HepG2 (cell line): ENCODE measurements around the gene KREMEN1. TPM values are rescaled to one million over a fixed set of nuclear protein-coding genes. Genes with fewer than 3 reads are reported as not detected.
A peak's percentile ranks its signal among the peaks of the same experiment; 100 is the strongest.

Experiments
- ATAC-seq: fragments of 200-7000 bp; cut with Tn5 transposase; 3 replicates; pipeline ENCODE4 v1.9.1; 2020; ENCODE audit warnings: mild to moderate bottlenecking, moderate library complexity
- BruUV-seq: library from RNA; stranded (reverse); fragments of 400-500 nt; replicated peaks from 2 replicates; lab custom pipeline; 2021; lab: Mats Ljungman, UMichigan
- CTCF ChIA-PET: fragments of 300-600 bp; formaldehyde crosslinking; extraction: SDS; loops from one replicate; lab custom pipeline; 2021; ENCODE audit warnings: low total read pairs, inconsistent platforms, low intra/inter-chr PET ratio; lab: Yijun Ruan, JAX
- POLR2A ChIA-PET: fragments of 350-600 bp; sonication (Branson Sonifier 250); formaldehyde crosslinking; loops from one replicate; lab custom pipeline; 2020; ENCODE audit warnings: antibody characterized with exemption, inconsistent platforms; lab: Yijun Ruan, JAX
- DNase-seq: peaks from one replicate; pipeline ENCODE4 v3.0.0-alpha.2; 2015; ENCODE audit warnings: low spot score
- FAIRE-seq: peaks from 3 replicates; lab custom pipeline; 2011; peaks lifted over from hg19 to GRCh38; lab: Jason Lieb, UNC
- H2AFZ ChIP-seq: one replicate; pipeline ENCODE4 v1.6.1; 2011; ENCODE audit warnings: low read length, inconsistent platforms
- H3K27ac ChIP-seq: fragments of 300-600 bp; 3 replicates; pipeline ENCODE4 v1.8.0; 2011; ENCODE audit warnings: mixed run types, mild to moderate bottlenecking, mixed read lengths, low read length, inconsistent platforms; ENCODE audit not compliant: insufficient read depth; ENCODE audit errors: extremely low read length
- H3K27me3 ChIP-seq, 2 experiments: fragments of 200-600 bp in 1 of 2; 2 replicates in 1 of 2; 3 replicates in 1 of 2; pipeline versions ENCODE4 v1.6.0 to v1.8.0; 2011; ENCODE audit warnings: low read length in 2 of 2, mild to moderate bottlenecking in 2 of 2, moderate library complexity in 2 of 2, inconsistent platforms in 1 of 2; ENCODE audit not compliant: insufficient read depth in 2 of 2, control insufficient read depth in 1 of 2
- H3K36me3 ChIP-seq, 2 experiments: fragments of 200-600 bp in 1 of 2; replicated peaks in 1 of 2; 2 replicates in 1 of 2; 3 replicates in 1 of 2; pipeline versions ENCODE4 v1.5.1 to v1.8.0; 2011; ENCODE audit warnings: low read length in 2 of 2, inconsistent platforms in 1 of 2; ENCODE audit not compliant: insufficient read depth in 2 of 2, control insufficient read depth in 1 of 2
- H3K4me1 ChIP-seq: 2 replicates; pipeline ENCODE4 v1.5.1; 2012; ENCODE audit warnings: low read length, inconsistent platforms; ENCODE audit not compliant: insufficient read depth
- H3K4me2 ChIP-seq: 2 replicates; pipeline ENCODE4 v1.6.0; 2011; ENCODE audit warnings: low read depth, low read length, inconsistent platforms
- H3K4me3 ChIP-seq, 3 experiments: fragments of 200-600 bp in 1 of 3; sonication (generic), shearing (Covaris generic) in 1 of 3; replicated peaks in 1 of 3; 2 replicates each; pipeline ENCODE4 v1.5.1; 2011 to 2016; ENCODE audit warnings: low read length in 3 of 3, inconsistent platforms in 2 of 3, low read depth in 2 of 3, mild to moderate bottlenecking in 2 of 3, control low read depth in 1 of 3, mixed read lengths in 1 of 3; ENCODE audit not compliant: insufficient read depth in 1 of 3
- H3K79me2 ChIP-seq: one replicate; pipeline ENCODE4 v1.6.1; 2011; ENCODE audit warnings: low read length, inconsistent platforms; ENCODE audit not compliant: insufficient read depth
- H3K9ac ChIP-seq: 2 replicates; pipeline ENCODE4 v1.6.0; 2011; ENCODE audit warnings: mild to moderate bottlenecking, low read depth, low read length, inconsistent platforms; ENCODE audit not compliant: insufficient read depth
- H3K9me3 ChIP-seq: 2 replicates; pipeline ENCODE4 v1.5.1; 2012; ENCODE audit warnings: mild to moderate bottlenecking, low read length
- H4K20me1 ChIP-seq: 2 replicates; pipeline ENCODE4 v1.6.0; 2011; ENCODE audit warnings: inconsistent platforms, mild to moderate bottlenecking, low read length, moderate library complexity; ENCODE audit not compliant: insufficient read depth
- CEBPB ChIP-seq: IDR thresholded peaks from 2 replicates; pipeline ENCODE4 v1.6.1; 2011; ENCODE audit warnings: low read depth, low read length, improper control_type of control experiment, borderline replicate concordance
- CENPX ChIP-seq: sonication (generic); formaldehyde crosslinking; IDR thresholded peaks from 2 replicates; pipeline ENCODE4 v1.9.0; 2021; ENCODE audit warnings: mild to moderate bottlenecking, missing genetic modification reagents, moderate library complexity
- FOXM1 ChIP-seq: sonication (generic); formaldehyde crosslinking; IDR thresholded peaks from 2 replicates; pipeline ENCODE4 v1.5.0; 2020; ENCODE audit warnings: missing genetic modification reagents
- MAZ ChIP-seq, 2 experiments: sonication (generic) in 1 of 2; formaldehyde crosslinking in 1 of 2; IDR thresholded peaks; 2 replicates each; pipeline versions ENCODE4 v1.5.0 to v1.6.1; 2012 to 2020; ENCODE audit warnings: low read depth in 2 of 2, mild to moderate bottlenecking in 2 of 2, borderline replicate concordance in 1 of 2, improper control_type of control experiment in 1 of 2, low read length in 1 of 2, missing genetic modification reagents in 1 of 2, moderate library complexity in 1 of 2
- NFKBIZ ChIP-seq: IDR thresholded peaks from 2 replicates; pipeline ENCODE4 v1.6.1; 2018; ENCODE audit warnings: missing genetic modification reagents, missing compliant biosample characterization
- PAF1 ChIP-seq: IDR thresholded peaks from 2 replicates; pipeline ENCODE4 v1.6.1; 2016; ENCODE audit warnings: missing genetic modification reagents, missing compliant biosample characterization
- PAWR ChIP-seq: sonication (generic); formaldehyde crosslinking; IDR thresholded peaks from 2 replicates; pipeline ENCODE4 v1.4.0; 2020; ENCODE audit warnings: missing genetic modification reagents, mild to moderate bottlenecking, borderline replicate concordance
- PCBP2 ChIP-seq: fragments of 200-400 bp; formaldehyde crosslinking; optimal IDR thresholded peaks from 2 replicates; pipeline ENCODE3; 2018; ENCODE audit warnings: low read length, low read depth; ENCODE audit not compliant: poor library complexity, severe bottlenecking
- POLR2AphosphoS2 ChIP-seq: IDR thresholded peaks from 2 replicates; pipeline ENCODE4 v1.6.1; 2011; ENCODE audit warnings: low read depth, low read length, improper control_type of control experiment
- PRPF4 ChIP-seq: fragments of 200-400 bp; formaldehyde crosslinking; IDR thresholded peaks from 2 replicates; pipeline ENCODE4 v1.6.1; 2016; ENCODE audit warnings: low read length, low read depth; ENCODE audit not compliant: poor library complexity, severe bottlenecking
- SOX13 ChIP-seq, 3 experiments: fragments of 450-650 bp in 1 of 3; sonication (generic) in 1 of 3; formaldehyde crosslinking in 1 of 3; IDR thresholded peaks in 2 of 3; conservative IDR thresholded peaks in 1 of 3; 2 replicates each; pipeline versions ENCODE4 v1.5.0 to v1.6.1; 2016 to 2020; ENCODE audit warnings: antibody characterized with exemption in 1 of 3, mild to moderate bottlenecking in 1 of 3, missing compliant biosample characterization in 1 of 3, missing genetic modification reagents in 1 of 3, moderate library complexity in 1 of 3
- TP53 ChIP-seq: sonication (generic); formaldehyde crosslinking; conservative IDR thresholded peaks from 2 replicates; pipeline ENCODE4 v1.4.0; 2020; ENCODE audit warnings: missing genetic modification reagents
- ZBTB21 ChIP-seq: sonication (generic); formaldehyde crosslinking; IDR thresholded peaks from 2 replicates; pipeline ENCODE4 v1.4.0; 2020; ENCODE audit warnings: missing genetic modification reagents
- ZNF12 ChIP-seq: sonication (generic); formaldehyde crosslinking; IDR thresholded peaks from 2 replicates; pipeline ENCODE4 v1.5.0; 2020; ENCODE audit warnings: missing genetic modification reagents
- ZNF556 ChIP-seq: sonication (generic); formaldehyde crosslinking; IDR thresholded peaks from 2 replicates; pipeline ENCODE4 v1.4.0; 2020; ENCODE audit warnings: mild to moderate bottlenecking, missing genetic modification reagents, borderline replicate concordance
- ZSCAN31 ChIP-seq: sonication (generic); formaldehyde crosslinking; IDR thresholded peaks from 2 replicates; pipeline ENCODE4 v1.5.0; 2020; ENCODE audit warnings: low read depth, mild to moderate bottlenecking, missing genetic modification reagents
- WGBS: methylation state at CpG from one replicate; pipeline ENCODE4 v1.1.6; 2017; ENCODE audit warnings: low lambda C conversion rate; 5-methylcytosine and 5-hydroxymethylcytosine counted together
- in situ Hi-C: cut with HindIII; loops from 2 replicates; pipeline ENCODE4 v1.10.0; 2017; ENCODE audit warnings: low pct_unique_long_range_greater_than_20kb; ENCODE audit not compliant: extremely low pct_ligation_motif_present
- intact Hi-C: fragments of 100-400 bp; cut with micrococcal nuclease; formaldehyde crosslinking; loops from one replicate; pipeline ENCODE4 v1.10.0; 2022; ENCODE audit not compliant: unreplicated experiment
- polyA plus RNA-seq, 8 experiments: library from polyadenylated mRNA; depleted of rRNA in 3 of 8; stranded (reverse) in 7 of 8; unstranded in 1 of 8; fragments of >200 nt; fragmentation: Illumina TruSeq in 4 of 8; extraction: Trizol in 4 of 8; gene quantifications; 2 replicates each; pipeline versions ENCODE4 v1.2.1 to v1.2.3, GENCODE V29; 2011 to 2016; ENCODE audit warnings: low read depth in 4 of 8, missing spikeins in 1 of 8, mixed read lengths in 1 of 8; ENCODE audit not compliant: insufficient read depth in 1 of 8
- total RNA-seq, 5 experiments: library from RNA; depleted of rRNA; stranded (reverse); fragments of >200 nt; fragmentation: Illumina TruSeq; extraction: Trizol; gene quantifications; 2 replicates each; pipeline ENCODE4 v1.2.3, GENCODE V29; 2016; ENCODE audit warnings: low read depth in 1 of 5

Gene KREMEN1
- total and polyA plus RNA-seq, 2 of the 13 experiments (the other 11 are each of a cell fraction or from before 2014, with no cell fraction given), result 9.8 to 13.8 TPM

DNA sequence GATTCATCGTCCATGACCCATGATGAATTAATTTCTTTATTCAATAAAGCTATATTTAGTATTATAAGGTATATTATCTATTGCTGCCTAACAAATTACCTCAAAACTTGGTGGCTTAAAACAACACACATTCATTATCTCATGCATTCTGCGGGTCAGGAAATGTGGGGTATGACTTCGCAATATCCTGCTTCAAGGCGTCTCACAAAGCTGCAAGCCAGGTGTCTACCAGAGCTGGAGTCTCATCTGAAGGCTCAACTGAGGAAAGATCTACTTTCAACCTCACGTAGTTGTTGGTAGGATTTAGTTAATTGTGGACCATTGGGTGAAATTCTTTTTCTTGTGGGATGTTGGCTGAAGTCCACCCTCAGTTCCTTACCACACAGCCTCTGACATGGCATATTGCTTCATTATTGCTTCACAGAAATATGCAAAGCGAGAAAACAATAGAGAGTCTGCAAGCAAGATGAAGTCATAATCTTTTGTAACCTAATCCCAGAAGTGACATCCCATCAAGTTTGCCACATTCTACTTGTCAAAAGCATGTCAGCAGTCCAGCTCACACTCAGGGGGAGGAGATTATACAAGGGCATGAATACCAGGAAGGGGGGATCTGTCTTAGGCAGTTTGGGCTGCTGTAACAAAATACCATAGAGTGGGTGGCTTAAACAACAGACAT lies 45.1 kb downstream of the KREMEN1 start:
- no peaks in the 10 kb centered on the region for H3K9me3 ChIP-seq
- no peaks in the 10 kb centered on the region for H4K20me1 ChIP-seq
- 98% methylated on average over 6 of the region's 6 CpGs for WGBS
- FAIRE-seq, result no peak
- no peak for TF ChIP-seq PCBP2
- no peak for TF ChIP-seq PAWR (CRISPR knock-in tag)
- TF ChIP-seq PAF1 (CRISPR knock-in tag), result no peak
- peak; percentile 94 for TF ChIP-seq ZNF12 (CRISPR knock-in tag)
- TF ChIP-seq FOXM1 (CRISPR knock-in tag), result no peak
- peak; percentile 68; the same call in 1 of the 2 replicates for TF ChIP-seq ZBTB21 (CRISPR knock-in tag)
- TF ChIP-seq PRPF4, result no peak
- no peak for TF ChIP-seq ZSCAN31 (CRISPR knock-in tag)
- TF ChIP-seq TP53 (CRISPR knock-in tag), result no peak
- no peak for TF ChIP-seq NFKBIZ (CRISPR knock-in tag)
- TF ChIP-seq POLR2AphosphoS2, result no peak
- no peak for TF ChIP-seq ZNF556 (CRISPR knock-in tag)
- peak; percentile 76 for TF ChIP-seq CEBPB
- TF ChIP-seq MAZ (IDR thresholded peaks at IDR 0.05; ENCODE audit: borderline replicate concordance, low read depth, low read length), result no peak
- TF ChIP-seq MAZ (CRISPR knock-in tag; IDR thresholded peaks at IDR 0.05; ENCODE audit: low read depth), result no peak
- TF ChIP-seq CENPX (CRISPR knock-in tag), result no peak
- TF ChIP-seq SOX13 (IDR thresholded peaks at IDR 0.05), result no peak
- TF ChIP-seq SOX13 (CRISPR knock-in tag; conservative IDR thresholded peaks at IDR 0.05 in 1 of 2, IDR thresholded peaks at IDR 0.05 in 1 of 2), result peak in 1 of 2 experiments; percentile 46; a peak in 1 of 4 replicates
- no peaks in the 10 kb centered on the region for H3K36me3 ChIP-seq
- no peak overlapping the region for H2AFZ ChIP-seq
- H3K4me1 ChIP-seq, result peaks cover 56% of the 10 kb centered on the region
- in situ Hi-C loops, result no loop called here
- no peak overlapping the region for H3K27ac ChIP-seq
- intact Hi-C loops, result no loop called here
- ChIA-PET CTCF (no interaction called here), POLR2A (no interaction called here)
- ATAC-seq, result no peak
- no peaks in the 10 kb centered on the region for H3K79me2 ChIP-seq
- BruUV-seq, result no TSS peak
- H3K9ac ChIP-seq, result no peak overlapping the region
- no peak overlapping the region for H3K4me2 ChIP-seq
- H3K4me3 ChIP-seq, result no peak overlapping the region
- DNase-seq, result peak; percentile 54
- no peaks in the 10 kb centered on the region for H3K27me3 ChIP-seq
